Natural killer cell treated with Interleukin-12 subunit alpha and Interleukin-12 subunit beta and Interleukin-15 and Interleukin-18, amount 100 ng/mL, for 72 hours (primary cell): ENCODE data around the gene DRD3. TPM values are rescaled to one million over a fixed set of nuclear protein-coding genes. Genes with fewer than 3 reads are reported as not detected.

Experiments used
- total RNA-seq, 2 donors: library from RNA; stranded (reverse); gene quantifications; one replicate each; pipeline ENCODE4 v1.2.3, GENCODE V29; 2022

The DRD3 gene
- total RNA-seq, 2 donors from 2014 or later, result not detected

Other genes starting within 250 kb of the DRD3 start
- under 1 TPM; 0.52 to 0.70 TPM for gene ZDHHC23, start 231.0 kb downstream of the DRD3 start, total RNA-seq
- 1 to 10 TPM; 3.0 to 3.6 TPM for gene CCDC191, start 122.5 kb downstream of the DRD3 start, total RNA-seq
- 10 to 100 TPM; 39.2 to 64.0 TPM for gene QTRT2, start 122.3 kb downstream of the DRD3 start, total RNA-seq
- under 1 TPM in 1 of 2 donors, not detected in 1; 0.40 TPM for gene ZNF80, start 58.5 kb upstream of the DRD3 start, total RNA-seq
- gene TIGIT, start 115.0 kb upstream of the DRD3 start, total RNA-seq, result 10 to 100 TPM; 13.7 to 15.7 TPM